HG03520 (cell line): ENCODE data around the gene ZNF444.
"Not testable (repeated sequence)": the region's sequence is repeated elsewhere in the genome, so short reads cannot be mapped to it uniquely, and the experiment has no call there.

ENCODE experiments used
- ATAC-seq: cut with Tn5 transposase; IDR thresholded peaks from one replicate; pipeline ENCODE4 v1.9.1; 2021; ENCODE audit warnings: mild to moderate bottlenecking, moderate library complexity; ENCODE audit not compliant: unreplicated experiment

ZNF444 gene

GRCh38 chr19:56144831-56145230, 3.7 kb downstream of the ZNF444 start:
- ATAC-seq: no peak

- no peak for ATAC-seq
Measured at GRCh38 chr19:56145698-56146097, 4.6 kb downstream of the ZNF444 start.

- ATAC-seq: no peak
Measured at GRCh38 chr19:56146904-56147303, 5.8 kb downstream of the ZNF444 start.

- ATAC-seq: no peak
Measured at GRCh38 chr19:56147307-56147706, 6.2 kb downstream of the ZNF444 start.

GRCh38 chr19:56148096-56148495, 7.0 kb downstream of the ZNF444 start:
- no peak for ATAC-seq

GRCh38 chr19:56148955-56149655, 8.0 kb downstream of the ZNF444 start:
- not testable (repeated sequence) for ATAC-seq

- ATAC-seq: no peak
Measured at GRCh38 chr19:56149656-56150038, 8.6 kb downstream of the ZNF444 start.

GRCh38 chr19:56150358-56150757, 9.3 kb downstream of the ZNF444 start:
- no peak for ATAC-seq

GRCh38 chr19:56152644-56153043, 11.6 kb downstream of the ZNF444 start:
- ATAC-seq: no peak

- no peak for ATAC-seq
Measured at GRCh38 chr19:56153507-56153906, 12.4 kb downstream of the ZNF444 start.

GRCh38 chr19:56155124-56155687, 14.1 kb downstream of the ZNF444 start:
- ATAC-seq: no peak

GRCh38 chr19:56156768-56157167, 15.7 kb downstream of the ZNF444 start:
- ATAC-seq: no peak

GRCh38 chr19:56158170-56158757, 17.2 kb downstream of the ZNF444 start:
- no peak for ATAC-seq

GRCh38 chr19:56159009-56159559, 18.0 kb downstream of the ZNF444 start:
- no peak for ATAC-seq

GRCh38 chr19:56159622-56160271, 18.7 kb downstream of the ZNF444 start:
- no peak for ATAC-seq

GRCh38 chr19:56161534-56161933, 20.4 kb downstream of the ZNF444 start:
- ATAC-seq: no peak

GRCh38 chr19:56162258-56162657, 21.2 kb downstream of the ZNF444 start:
- ATAC-seq: no peak

GRCh38 chr19:56163097-56163496, 22.0 kb downstream of the ZNF444 start:
- ATAC-seq: no peak

- ATAC-seq: no peak
Measured at GRCh38 chr19:56167064-56167578, 26.0 kb downstream of the ZNF444 start.

GRCh38 chr19:56170261-56170660, 29.2 kb downstream of the ZNF444 start:
- no peak for ATAC-seq

- ATAC-seq: no peak
Measured at GRCh38 chr19:56174086-56174485, 33.0 kb downstream of the ZNF444 start.
